Endothelial cell of umbilical vein (primary cell): ENCODE data around the gene NSD1. TPM values are rescaled to one million over a fixed set of nuclear protein-coding genes. Genes with fewer than 3 reads are reported as not detected.

Experiments
- BruUV-seq: library from RNA; stranded (reverse); fragments of 400-500 nt; replicated peaks from 2 replicates; lab custom pipeline; 2021; lab: Mats Ljungman, UMichigan
- CTCF ChIA-PET: fragments of 300-600, 350-600 bp; sonication (Branson Sonifier 250); formaldehyde crosslinking; loops from one replicate; lab custom pipeline; 2021; ENCODE audit warnings: antibody characterized with exemption, inconsistent platforms; lab: Charles Lee
- POLR2A ChIA-PET: fragments of 300-600, 350-600 bp; sonication (Branson Sonifier 250); formaldehyde crosslinking; loops from one replicate; lab custom pipeline; 2021; ENCODE audit warnings: antibody characterized with exemption, inconsistent platforms; lab: Charles Lee
- DNase-seq: peaks from one replicate; pipeline ENCODE4 v3.0.0-alpha.2; 2011; ENCODE audit warnings: low read depth, low spot score
- FAIRE-seq: peaks from 2 replicates; lab custom pipeline; 2011; peaks lifted over from hg19 to GRCh38; lab: Jason Lieb, UNC
- H2AFZ ChIP-seq: 2 replicates; pipeline ENCODE4 v1.6.0; 2012; ENCODE audit warnings: low read depth, low read length, control low read depth, inconsistent platforms
- H3K27ac ChIP-seq: 2 replicates; pipeline ENCODE4 v1.5.1; 2011; ENCODE audit warnings: low read depth, mild to moderate bottlenecking, control low read depth, low read length, moderate library complexity; ENCODE audit not compliant: insufficient read depth
- H3K27me3 ChIP-seq, 2 experiments: 2 replicates each; pipeline versions ENCODE4 v1.6.0 to v1.6.1; 2011; ENCODE audit warnings: low read length in 2 of 2, mixed read lengths in 1 of 2; ENCODE audit not compliant: control insufficient read depth in 2 of 2, insufficient read depth in 2 of 2
- H3K36me3 ChIP-seq, 2 experiments: 2 replicates in 1 of 2; 3 replicates in 1 of 2; pipeline ENCODE4 v1.5.1; 2011; ENCODE audit warnings: low read length in 2 of 2, mild to moderate bottlenecking in 1 of 2, moderate library complexity in 1 of 2; ENCODE audit not compliant: control insufficient read depth in 2 of 2, insufficient read depth in 2 of 2; ENCODE audit errors: extremely low read depth in 1 of 2
- H3K4me1 ChIP-seq: 3 replicates; pipeline ENCODE4 v1.5.1; 2011; ENCODE audit warnings: mild to moderate bottlenecking, low read length; ENCODE audit not compliant: control insufficient read depth, insufficient read depth; ENCODE audit errors: extremely low read depth
- H3K4me2 ChIP-seq: 2 replicates; pipeline ENCODE4 v1.6.1; 2011; ENCODE audit warnings: low read length, control low read depth, mixed read lengths; ENCODE audit not compliant: insufficient read depth
- H3K4me3 ChIP-seq, 3 experiments: fragments of 200-600 bp in 1 of 3; sonication (generic), shearing (Covaris generic) in 1 of 3; replicated peaks in 1 of 3; 2 replicates each; pipeline ENCODE4 v1.5.1; 2011 to 2016; ENCODE audit warnings: control low read depth in 3 of 3, low read length in 3 of 3, mild to moderate bottlenecking in 2 of 3, inconsistent platforms in 1 of 3, low read depth in 1 of 3, moderate library complexity in 1 of 3; ENCODE audit not compliant: insufficient read depth in 1 of 3
- H3K79me2 ChIP-seq: 2 replicates; pipeline ENCODE4 v1.6.0; 2012; ENCODE audit warnings: low read length, inconsistent platforms; ENCODE audit not compliant: control insufficient read depth, insufficient read depth
- H3K9ac ChIP-seq: replicated peaks from 2 replicates; pipeline ENCODE3; 2011; ENCODE audit warnings: low read length, control low read depth; ENCODE audit not compliant: insufficient read depth; ENCODE audit errors: extremely low read depth
- H3K9me1 ChIP-seq: replicated peaks from 3 replicates; pipeline ENCODE4 v1.6.0; 2011; ENCODE audit warnings: mild to moderate bottlenecking, low read length; ENCODE audit not compliant: control insufficient read depth, insufficient read depth; ENCODE audit errors: extremely low read depth
- H3K9me3 ChIP-seq: replicated peaks from 2 replicates; pipeline ENCODE4 v1.5.1; 2012; ENCODE audit warnings: low read length, inconsistent platforms; ENCODE audit not compliant: control insufficient read depth, insufficient read depth
- H4K20me1 ChIP-seq: replicated peaks from 2 replicates; pipeline ENCODE3; 2011; ENCODE audit warnings: mild to moderate bottlenecking, low read length; ENCODE audit not compliant: control insufficient read depth, insufficient read depth; ENCODE audit errors: extremely low read depth
- EZH2 ChIP-seq: IDR thresholded peaks from 2 replicates; pipeline ENCODE4 v1.6.1; 2012; ENCODE audit warnings: borderline replicate concordance, low read depth, mild to moderate bottlenecking, moderate library complexity, low read length, inconsistent platforms; ENCODE audit not compliant: severe bottlenecking
- FOS ChIP-seq: IDR thresholded peaks from 2 replicates; pipeline ENCODE4 v1.6.1; 2011; ENCODE audit warnings: mild to moderate bottlenecking, low read length, moderate library complexity, borderline replicate concordance; ENCODE audit not compliant: insufficient read depth
- GATA2 ChIP-seq: IDR thresholded peaks from 2 replicates; pipeline ENCODE4 v1.7.0; 2011; ENCODE audit warnings: low read depth, mild to moderate bottlenecking, moderate library complexity, mixed read lengths, low read length; ENCODE audit not compliant: insufficient read length, insufficient read depth
- JUN ChIP-seq: IDR thresholded peaks from 2 replicates; pipeline ENCODE4 v1.6.1; 2011; ENCODE audit warnings: borderline replicate concordance, low read depth; ENCODE audit not compliant: insufficient read length, insufficient read depth
- MAX ChIP-seq: IDR thresholded peaks from 2 replicates; pipeline ENCODE4 v1.6.1; 2011; ENCODE audit not compliant: insufficient read depth, insufficient read length
- MYC ChIP-seq: IDR thresholded peaks from one replicate; pipeline ENCODE4 v1.6.1; 2011; ENCODE audit warnings: mild to moderate bottlenecking, low read depth, low read length
- POLR2A ChIP-seq: IDR thresholded peaks from 2 replicates; pipeline ENCODE4 v1.6.1; 2012; ENCODE audit warnings: low read depth, mild to moderate bottlenecking, control low read depth, low read length
- POLR2AphosphoS5 ChIP-seq: IDR thresholded peaks from 2 replicates; pipeline ENCODE4 v1.6.1; 2012; ENCODE audit warnings: low read depth, mild to moderate bottlenecking, control low read depth, low read length, moderate library complexity; ENCODE audit not compliant: insufficient read depth
- dilution Hi-C: fragments of 300-500 bp; cut with MboI; formaldehyde crosslinking; loops from one replicate; pipeline ENCODE4 v1.15.0; 2019; ENCODE audit warnings: low sequenced_read_pairs; ENCODE audit not compliant: extremely low pct_ligation_motif_present
- intact Hi-C: fragments of 100-400 bp; cut with micrococcal nuclease; formaldehyde crosslinking; loops from one replicate; pipeline ENCODE4 v1.10.0; 2022
- polyA plus RNA-seq, 4 experiments: library from polyadenylated mRNA; depleted of rRNA in 3 of 4; stranded (reverse) in 3 of 4; unstranded in 1 of 4; fragments of >200 nt; gene quantifications; 2 replicates each; pipeline versions ENCODE4 v1.2.1 to v1.2.3, GENCODE V29; 2011 to 2012; ENCODE audit warnings: missing spikeins in 1 of 4
- total RNA-seq: library from RNA; stranded (reverse); gene quantifications from 2 replicates; pipeline ENCODE4 v1.2.3, GENCODE V29; 2021
- TF ChIP-seq, protein P1 (sequence below), 2 donors: IDR thresholded peaks; 1 replicate in 1 of 2; 2 replicates in 1 of 2; pipeline ENCODE4 v1.5.1; 2011; ENCODE audit warnings: low read length in 2 of 2, mild to moderate bottlenecking in 2 of 2, moderate library complexity in 2 of 2, control low read depth in 1 of 2, inconsistent platforms in 1 of 2, low read depth in 1 of 2; ENCODE audit not compliant: insufficient read depth in 1 of 2; ENCODE audit errors: extremely low read depth in 1 of 2

Gene NSD1
- total and polyA plus RNA-seq, 2 donors (not counting 3 experiments of a cell fraction or from before 2014, with no cell fraction given): 14.4 to 90.4 TPM

- peaks cover 74% of the 10 kb centered on the region for H3K79me2 ChIP-seq
- H3K4me1 ChIP-seq: peaks cover 11% of the 10 kb centered on the region
- H2AFZ ChIP-seq: no peak overlapping the region
- no peak for TF ChIP-seq JUN
- no peak for TF ChIP-seq FOS
- TF ChIP-seq MYC: no peak
- TF ChIP-seq, protein P1, sequence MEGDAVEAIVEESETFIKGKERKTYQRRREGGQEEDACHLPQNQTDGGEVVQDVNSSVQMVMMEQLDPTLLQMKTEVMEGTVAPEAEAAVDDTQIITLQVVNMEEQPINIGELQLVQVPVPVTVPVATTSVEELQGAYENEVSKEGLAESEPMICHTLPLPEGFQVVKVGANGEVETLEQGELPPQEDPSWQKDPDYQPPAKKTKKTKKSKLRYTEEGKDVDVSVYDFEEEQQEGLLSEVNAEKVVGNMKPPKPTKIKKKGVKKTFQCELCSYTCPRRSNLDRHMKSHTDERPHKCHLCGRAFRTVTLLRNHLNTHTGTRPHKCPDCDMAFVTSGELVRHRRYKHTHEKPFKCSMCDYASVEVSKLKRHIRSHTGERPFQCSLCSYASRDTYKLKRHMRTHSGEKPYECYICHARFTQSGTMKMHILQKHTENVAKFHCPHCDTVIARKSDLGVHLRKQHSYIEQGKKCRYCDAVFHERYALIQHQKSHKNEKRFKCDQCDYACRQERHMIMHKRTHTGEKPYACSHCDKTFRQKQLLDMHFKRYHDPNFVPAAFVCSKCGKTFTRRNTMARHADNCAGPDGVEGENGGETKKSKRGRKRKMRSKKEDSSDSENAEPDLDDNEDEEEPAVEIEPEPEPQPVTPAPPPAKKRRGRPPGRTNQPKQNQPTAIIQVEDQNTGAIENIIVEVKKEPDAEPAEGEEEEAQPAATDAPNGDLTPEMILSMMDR (IDR thresholded peaks at IDR 0.05; ENCODE audit: extremely low read depth in 1 of 2, insufficient read depth in 1 of 2, low read depth in 1 of 2, low read length in 2 of 2): no peak
- TF ChIP-seq POLR2AphosphoS5: no peak
- no peak for TF ChIP-seq GATA2
- no peak for TF ChIP-seq POLR2A
- TF ChIP-seq MAX: no peak
- TF ChIP-seq EZH2: no peak
- no peaks in the 10 kb centered on the region for H3K27me3 ChIP-seq
- intact Hi-C loops (no loop called here), dilution Hi-C loops (no loop called here)
- H3K9me1 ChIP-seq: no peaks in the 10 kb centered on the region
- H3K4me3 ChIP-seq: no peak overlapping the region
- POLR2A ChIA-PET: no interaction called here
- H4K20me1 ChIP-seq: peaks cover 4% of the 10 kb centered on the region
- no peak overlapping the region for H3K9ac ChIP-seq
- CTCF ChIA-PET: no interaction called here
- peaks cover 9% of the 10 kb centered on the region in 2 experiments for H3K36me3 ChIP-seq
- no peaks in the 10 kb centered on the region for H3K9me3 ChIP-seq
- H3K27ac ChIP-seq: no peak overlapping the region
- no peak overlapping the region for H3K4me2 ChIP-seq
- no peak for FAIRE-seq
- no peak for DNase-seq
- no TSS peak for BruUV-seq
Measured at GRCh38 chr5:177141496-177141895, 7.9 kb downstream of the NSD1 start.
